ENCODE results near the gene ARF5. TPM values are rescaled to one million over a fixed set of nuclear protein-coding genes. Genes with fewer than 3 reads are reported as not detected.

ARF5 gene
- total RNA-seq, 1 donor from 2014 or later = 110 TPM

GRCh38 chr7:127609297-127609696, 21.1 kb downstream of the ARF5 start:
- peaks cover 14% of the 10 kb centered on the region for H3K27me3 Mint-ChIP-seq
- no peak for TF ChIP-seq CTCF (IDR thresholded peaks at IDR 0.05)
- intact Hi-C loops (cut with micrococcal nuclease) = no loop called here
- no peaks in the 10 kb centered on the region for H3K36me3 Mint-ChIP-seq (ENCODE audit: low read depth)
- no peaks in the 10 kb centered on the region for H3K4me1 Mint-ChIP-seq
- no peak overlapping the region for H3K4me3 Mint-ChIP-seq
- H3K27ac Mint-ChIP-seq = no peak overlapping the region
- H3K9me3 Mint-ChIP-seq = peaks cover 2% of the 10 kb centered on the region
- ChIA-PET POLR2A (no interaction called here), CTCF (no interaction called here)
- ATAC-seq (ENCODE audit: low read depth) = no peak
- no peak for DNase-seq

GRCh38 chr7:127612263-127612662, 24.1 kb downstream of the ARF5 start:
- CTCF ChIA-PET = no interaction called here
- ATAC-seq (ENCODE audit: low read depth) (no peak), DNase-seq (no peak)
- no peaks in the 10 kb centered on the region for H3K36me3 Mint-ChIP-seq (ENCODE audit: low read depth)
- no peaks in the 10 kb centered on the region for H3K4me1 Mint-ChIP-seq
- POLR2A ChIA-PET = no interaction called here
- H3K27ac Mint-ChIP-seq = no peak overlapping the region
- intact Hi-C loops (cut with micrococcal nuclease) = no loop called here
- no peak overlapping the region for H3K4me3 Mint-ChIP-seq
- no peak for TF ChIP-seq CTCF (IDR thresholded peaks at IDR 0.05)
- peaks cover 2% of the 10 kb centered on the region for H3K9me3 Mint-ChIP-seq
- peaks cover 16% of the 10 kb centered on the region for H3K27me3 Mint-ChIP-seq

- ChIA-PET POLR2A (no interaction called here), CTCF (no interaction called here)
- ATAC-seq (ENCODE audit: low read depth) (no peak), DNase-seq (no peak)
- H3K4me3 Mint-ChIP-seq = no peak overlapping the region
- H3K9me3 Mint-ChIP-seq = no peaks in the 10 kb centered on the region
- H3K27me3 Mint-ChIP-seq = peaks cover 41% of the 10 kb centered on the region
- H3K36me3 Mint-ChIP-seq (ENCODE audit: low read depth) = no peaks in the 10 kb centered on the region
- TF ChIP-seq CTCF (IDR thresholded peaks at IDR 0.05) = no peak
- intact Hi-C loops (cut with micrococcal nuclease) = no loop called here
- no peak overlapping the region for H3K27ac Mint-ChIP-seq
- peaks cover 2% of the 10 kb centered on the region for H3K4me1 Mint-ChIP-seq
Measured at GRCh38 chr7:127616724-127617123, 28.5 kb downstream of the ARF5 start.

- no peaks in the 10 kb centered on the region for H3K36me3 Mint-ChIP-seq (ENCODE audit: low read depth)
- peaks cover 2% of the 10 kb centered on the region for H3K4me1 Mint-ChIP-seq
- peaks cover 44% of the 10 kb centered on the region for H3K27me3 Mint-ChIP-seq
- intact Hi-C loops (cut with micrococcal nuclease) = no loop called here
- H3K27ac Mint-ChIP-seq = no peak within 1 kb of the TSS
- no peak for TF ChIP-seq CTCF (IDR thresholded peaks at IDR 0.05)
- no peak for DNase-seq
- ATAC-seq (ENCODE audit: low read depth) = no peak
- no peaks in the 10 kb centered on the region for H3K9me3 Mint-ChIP-seq
- CTCF ChIA-PET = no interaction called here
- H3K4me3 Mint-ChIP-seq = no peak within 1 kb of the TSS
- POLR2A ChIA-PET = no interaction called here
Measured at GRCh38 chr7:127618042-127618441, 29.8 kb downstream of the ARF5 start, which contains the start of gene PAX4. TSS of gene PAX4 (minus strand) at chr7:127618142. CDS start at chr7:127615928, 2,214 bp downstream.

- peaks cover 2% of the 10 kb centered on the region for H3K4me1 Mint-ChIP-seq
- no peak overlapping the region for H3K4me3 Mint-ChIP-seq
- CTCF ChIA-PET = no interaction called here
- TF ChIP-seq CTCF (IDR thresholded peaks at IDR 0.05) = no peak
- ATAC-seq (ENCODE audit: low read depth) (no peak), DNase-seq (no peak)
- no peaks in the 10 kb centered on the region for H3K36me3 Mint-ChIP-seq (ENCODE audit: low read depth)
- no peak overlapping the region for H3K27ac Mint-ChIP-seq
- H3K9me3 Mint-ChIP-seq = no peaks in the 10 kb centered on the region
- peaks cover 41% of the 10 kb centered on the region for H3K27me3 Mint-ChIP-seq
- POLR2A ChIA-PET = no interaction called here
- intact Hi-C loops (cut with micrococcal nuclease) = no loop called here
Measured at GRCh38 chr7:127618775-127619174, 30.6 kb downstream of the ARF5 start.

Measured in activated B cell treated with CpG ODN at 0.5 μM for 24 hours (primary cell).